ENCODE data around the gene SH3YL1.

SH3YL1 gene

DNA sequence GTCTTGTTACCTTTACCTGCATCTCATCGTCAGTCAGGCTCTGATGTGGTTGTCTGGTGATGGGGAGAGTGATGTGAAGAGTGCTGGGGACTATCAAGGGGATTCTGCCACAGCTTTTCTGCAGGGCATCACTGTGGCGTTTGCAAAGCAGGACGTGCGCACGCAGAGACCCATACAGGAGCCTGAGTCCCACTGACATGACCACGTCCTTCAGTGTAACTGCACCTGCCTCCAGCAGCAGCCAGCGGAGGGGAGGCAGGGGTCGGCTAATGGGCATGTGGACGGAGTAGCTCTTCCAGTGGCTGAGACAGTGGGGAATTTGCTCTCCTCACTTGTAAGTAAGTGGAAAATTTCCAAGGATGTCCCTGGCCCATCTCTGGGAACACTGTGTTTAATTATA, 17.5 kb upstream of the SH3YL1 start:
- DNase-seq (ENCODE audit: low spot score) = no peak

DNA sequence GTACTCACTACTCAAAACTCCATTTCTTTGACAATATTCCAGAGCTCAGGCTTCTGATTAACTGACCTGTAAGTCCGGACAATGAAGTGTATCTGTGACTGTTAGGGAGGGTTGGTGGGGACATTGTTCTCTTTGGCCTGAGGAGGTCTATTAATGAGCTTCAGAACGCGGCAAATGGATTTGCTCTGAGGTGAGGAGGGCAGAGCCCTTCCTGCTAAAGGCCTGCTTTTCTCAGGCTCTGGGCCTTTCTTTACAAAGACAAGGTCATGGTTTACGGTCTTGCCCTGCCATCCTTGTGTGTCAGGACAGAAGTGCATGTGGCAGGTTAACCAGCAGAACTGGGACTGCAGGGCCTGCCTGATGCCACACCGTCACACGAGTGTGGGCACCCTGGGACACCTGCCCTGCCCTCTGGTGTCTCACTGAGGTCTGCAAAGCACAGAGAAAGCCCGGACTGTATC, 16.8 kb upstream of the SH3YL1 start:
- DNase-seq (ENCODE audit: low spot score) = no peak

DNA sequence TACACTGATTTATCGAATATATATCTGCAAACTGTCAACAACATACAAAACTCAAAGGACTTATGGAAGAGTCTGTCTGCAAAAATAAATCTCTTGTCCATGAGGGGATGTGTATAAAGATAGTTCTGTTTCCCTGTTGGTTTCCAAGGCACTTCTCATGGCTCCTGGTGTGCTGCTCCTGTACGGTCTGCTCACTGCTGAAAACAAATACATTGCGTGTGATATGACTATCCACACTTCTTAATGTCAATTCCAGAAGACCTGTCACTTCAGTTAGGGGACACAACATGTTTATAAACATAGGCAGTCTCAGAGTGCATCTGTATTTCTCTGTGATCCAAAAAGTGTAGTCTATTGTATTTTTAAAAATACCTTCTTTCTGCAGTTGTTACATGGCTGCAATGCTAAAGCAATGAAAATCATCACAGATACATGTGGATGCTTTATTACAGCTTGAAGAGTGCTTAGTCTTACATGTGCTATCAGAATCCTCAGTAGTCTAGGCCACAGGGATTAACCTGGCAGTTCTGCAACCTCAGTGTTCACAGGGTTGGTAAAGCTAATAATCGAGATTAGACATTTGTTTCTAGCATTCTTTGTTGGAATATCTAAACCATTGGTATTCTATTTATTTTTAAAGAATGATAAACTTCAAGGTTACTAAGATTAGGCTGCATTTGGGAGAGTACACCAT, 16.3 kb upstream of the SH3YL1 start:
- no peak for DNase-seq (ENCODE audit: low spot score)

DNA sequence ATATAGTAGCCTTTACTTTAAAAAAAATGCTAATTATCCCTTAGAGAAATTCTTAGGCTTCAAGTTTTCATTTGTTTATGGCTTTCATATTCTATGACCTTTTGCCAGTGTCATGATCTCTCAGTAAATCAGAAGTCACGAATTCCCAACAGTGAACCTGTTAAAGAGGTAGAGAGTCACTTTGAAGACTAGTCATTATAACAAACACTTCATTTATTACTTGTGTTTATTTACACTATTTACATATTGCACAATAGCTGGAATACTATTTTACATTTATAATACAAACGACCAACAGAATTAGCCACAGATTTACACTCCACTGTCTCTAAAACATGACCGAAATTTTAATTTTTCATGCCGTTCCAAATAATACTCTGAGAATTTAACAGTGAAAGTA, 15.5 kb upstream of the SH3YL1 start:
- no peak for DNase-seq (ENCODE audit: low spot score)

DNA sequence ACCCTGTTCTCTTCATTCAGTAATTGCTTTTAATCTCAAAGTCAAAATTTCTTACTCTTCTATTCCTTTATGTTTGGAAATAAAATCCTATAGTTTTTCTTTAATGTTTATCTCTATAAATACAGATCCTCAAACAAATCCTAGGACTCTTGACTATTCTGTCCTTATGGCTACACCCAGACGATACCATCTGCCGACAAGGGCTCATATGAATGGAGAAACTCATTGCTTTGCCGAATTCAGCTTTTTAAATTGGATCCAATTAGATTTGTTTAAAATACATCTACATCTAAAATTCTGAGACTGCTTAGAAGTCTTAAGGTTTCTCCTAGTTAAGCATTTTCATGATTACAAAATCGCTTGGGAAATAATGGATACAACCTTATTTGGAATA, 15.1 kb upstream of the SH3YL1 start:
- DNase-seq (ENCODE audit: low spot score) = no peak

DNA sequence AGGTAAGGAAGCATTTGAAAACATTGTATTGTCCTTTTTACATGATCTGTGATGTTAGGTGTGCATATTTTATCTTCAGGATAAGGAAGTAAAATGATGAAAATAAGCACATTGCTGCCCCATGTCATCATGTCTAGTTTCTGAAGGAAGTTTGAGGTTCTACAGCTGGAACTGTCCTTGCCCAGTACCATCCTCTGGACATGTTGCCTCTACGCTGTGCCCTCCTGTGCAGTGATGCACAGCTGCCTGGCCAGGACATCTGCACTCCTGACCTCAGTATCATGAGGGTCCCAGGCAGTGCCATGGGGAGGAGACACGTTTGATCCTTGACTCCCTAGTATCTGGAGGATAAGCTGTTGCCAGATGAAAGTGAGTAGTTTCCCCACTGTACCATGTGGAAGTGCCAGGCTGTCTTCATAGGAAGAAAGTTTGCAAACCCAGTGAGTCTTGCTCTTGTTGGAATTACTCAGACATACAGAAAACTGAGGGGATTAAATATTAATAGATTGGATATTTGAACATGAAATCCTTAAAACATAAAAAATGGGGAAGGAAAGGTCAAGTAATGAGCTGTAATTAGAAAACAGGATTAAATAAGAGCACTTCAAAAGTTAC, 14.6 kb upstream of the SH3YL1 start:
- no peak for DNase-seq (ENCODE audit: low spot score)

DNA sequence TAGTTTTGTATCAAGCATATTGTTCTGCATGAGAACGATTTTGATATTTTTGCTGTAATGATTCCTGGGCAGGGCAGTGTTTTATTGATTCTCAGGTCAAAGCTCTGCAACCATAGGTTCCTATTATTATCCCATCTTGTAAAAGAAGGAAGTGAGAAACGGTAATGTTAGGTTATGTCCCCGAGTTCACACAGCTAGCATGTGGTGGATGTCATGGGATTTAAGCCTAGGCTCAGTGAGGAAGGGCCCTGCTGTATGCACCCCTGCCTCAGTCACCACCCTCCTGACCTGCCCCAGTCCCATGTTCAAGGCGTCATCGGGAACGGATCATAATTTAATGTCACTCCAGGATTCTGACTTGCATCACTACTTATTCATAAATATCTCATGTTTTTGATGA, 11.6 kb upstream of the SH3YL1 start:
- no peak for DNase-seq (ENCODE audit: low spot score)

DNA sequence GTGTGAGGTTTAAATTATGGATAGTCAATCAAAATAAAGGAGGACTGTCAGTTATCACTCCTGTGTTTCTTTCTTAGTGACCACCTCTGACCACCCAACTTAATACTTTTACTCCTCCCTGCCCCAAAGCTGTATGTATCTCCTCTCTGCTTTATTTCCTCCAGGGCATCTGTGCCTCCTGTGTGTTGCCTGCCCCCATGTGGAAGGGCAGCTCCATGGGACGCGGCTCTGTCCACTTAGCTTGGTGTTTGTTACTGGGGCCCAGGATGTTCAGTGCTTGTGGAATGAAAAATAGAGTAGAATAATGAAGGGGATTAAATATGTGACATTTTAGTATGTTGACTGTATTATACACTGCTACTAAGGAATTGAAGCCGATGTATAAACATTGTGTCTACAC, 10.7 kb upstream of the SH3YL1 start:
- DNase-seq (ENCODE audit: low spot score) = no peak

DNA sequence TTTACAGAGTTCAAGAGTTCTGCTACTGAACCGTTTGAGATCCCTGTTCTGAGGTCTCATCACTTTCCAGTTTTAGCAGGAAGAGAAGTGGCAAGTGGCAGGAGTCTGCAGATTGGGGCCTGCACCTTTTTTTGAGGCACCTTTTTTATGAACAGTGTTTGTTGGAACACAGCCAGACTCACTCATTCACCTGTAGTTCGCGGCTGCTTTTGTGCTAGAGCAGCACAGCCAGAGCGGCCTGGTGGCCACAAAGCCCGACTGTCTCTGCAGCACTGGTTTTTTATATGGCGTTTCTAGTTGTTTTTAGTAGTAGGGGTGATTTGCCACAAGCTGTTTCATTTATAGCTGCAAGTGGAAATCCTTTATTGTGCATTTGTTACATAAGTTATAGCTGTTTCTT, 9.5 kb upstream of the SH3YL1 start:
- DNase-seq (ENCODE audit: low spot score) = no peak

DNA sequence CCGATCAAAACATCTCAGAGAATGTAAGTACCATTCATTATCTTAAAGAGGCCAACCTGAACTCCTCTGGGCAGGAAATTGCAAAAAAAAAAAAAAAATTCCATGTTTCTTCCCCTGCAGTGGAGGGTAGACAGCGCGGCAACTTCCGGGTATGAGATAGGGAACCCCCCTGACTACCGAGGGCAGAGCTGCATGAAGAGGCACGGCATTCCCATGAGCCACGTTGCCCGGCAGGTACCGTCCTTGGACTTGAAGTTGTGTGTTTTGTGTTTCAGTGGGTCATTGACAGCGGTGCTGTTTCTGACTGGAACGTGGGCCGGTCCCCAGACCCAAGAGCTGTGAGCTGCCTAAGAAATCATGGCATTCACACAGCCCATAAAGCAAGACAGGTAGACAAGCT, 8.1 kb upstream of the SH3YL1 start:
- no peak for DNase-seq (ENCODE audit: low spot score)

DNA sequence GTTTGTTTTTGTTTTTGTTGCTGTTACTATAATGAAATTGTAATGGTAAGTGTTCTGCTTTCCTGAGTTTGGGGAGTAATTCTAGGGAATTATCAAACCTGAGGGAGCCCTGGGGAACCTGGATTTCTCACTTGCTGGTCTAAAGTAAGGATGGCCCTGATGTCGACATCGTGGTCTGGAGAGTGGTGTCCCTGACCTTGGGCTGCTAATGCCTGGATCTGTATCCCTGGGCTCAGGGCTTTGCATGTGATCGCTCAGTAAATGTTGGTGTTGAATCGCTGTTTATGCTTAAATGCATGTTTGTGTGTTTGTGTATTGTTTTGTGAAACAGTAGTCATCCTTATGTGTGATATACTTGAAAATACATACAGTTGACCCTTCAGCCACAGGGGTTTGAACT, 7.0 kb upstream of the SH3YL1 start:
- no peak for DNase-seq (ENCODE audit: low spot score)

DNA sequence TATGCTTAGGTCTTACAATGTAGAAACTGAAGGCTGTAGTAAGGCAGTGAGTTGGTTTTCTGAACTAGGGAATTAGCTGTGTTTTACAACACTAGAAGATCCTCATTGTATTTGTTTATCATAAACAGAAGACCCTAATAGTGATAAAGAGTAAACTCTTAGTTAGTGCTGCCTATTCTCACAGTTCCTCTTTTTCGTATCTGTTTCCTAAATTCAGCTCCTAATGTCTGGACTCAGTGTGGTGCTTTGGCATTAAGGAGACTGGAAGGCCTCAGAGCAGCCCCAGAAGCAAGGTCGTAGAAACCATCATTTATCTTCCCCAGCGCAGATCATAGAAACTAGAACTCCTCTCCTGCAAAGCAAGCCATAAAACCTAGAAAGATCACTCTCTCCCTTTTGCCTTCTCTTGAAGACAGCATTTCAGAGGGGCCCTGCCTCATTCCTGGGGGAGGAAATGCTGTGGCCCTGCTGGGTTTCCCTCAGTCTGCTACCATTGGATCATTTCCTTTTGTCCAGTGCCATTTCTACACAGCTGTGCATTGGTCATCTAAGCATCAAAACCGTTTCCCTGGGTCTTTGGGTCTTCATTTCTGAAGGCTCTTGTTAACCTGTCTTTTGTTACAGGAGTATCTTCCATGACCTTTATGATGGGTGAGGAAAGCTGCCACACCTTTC, 5.7 kb upstream of the SH3YL1 start:
- DNase-seq (ENCODE audit: low spot score) = no peak

DNA sequence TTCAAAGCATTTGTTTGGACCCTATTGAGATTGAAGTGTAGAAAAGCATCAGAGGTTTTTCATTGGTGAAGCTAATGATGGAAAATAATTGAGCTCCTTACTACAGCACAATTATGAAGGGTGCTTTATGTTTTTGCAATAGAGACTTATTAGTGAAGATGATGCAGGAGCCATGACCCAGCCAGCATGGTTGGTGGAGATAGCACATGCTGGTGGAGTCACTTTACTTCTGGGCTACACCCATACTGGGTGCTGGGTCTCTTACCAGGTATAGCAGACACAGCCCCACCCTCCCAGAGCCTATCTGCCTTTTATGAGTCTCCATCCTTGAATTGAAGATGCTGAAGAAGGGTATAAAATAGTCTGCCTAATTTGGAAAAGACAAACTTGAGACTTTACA, 4.5 kb upstream of the SH3YL1 start:
- DNase-seq (ENCODE audit: low spot score) = no peak

DNA sequence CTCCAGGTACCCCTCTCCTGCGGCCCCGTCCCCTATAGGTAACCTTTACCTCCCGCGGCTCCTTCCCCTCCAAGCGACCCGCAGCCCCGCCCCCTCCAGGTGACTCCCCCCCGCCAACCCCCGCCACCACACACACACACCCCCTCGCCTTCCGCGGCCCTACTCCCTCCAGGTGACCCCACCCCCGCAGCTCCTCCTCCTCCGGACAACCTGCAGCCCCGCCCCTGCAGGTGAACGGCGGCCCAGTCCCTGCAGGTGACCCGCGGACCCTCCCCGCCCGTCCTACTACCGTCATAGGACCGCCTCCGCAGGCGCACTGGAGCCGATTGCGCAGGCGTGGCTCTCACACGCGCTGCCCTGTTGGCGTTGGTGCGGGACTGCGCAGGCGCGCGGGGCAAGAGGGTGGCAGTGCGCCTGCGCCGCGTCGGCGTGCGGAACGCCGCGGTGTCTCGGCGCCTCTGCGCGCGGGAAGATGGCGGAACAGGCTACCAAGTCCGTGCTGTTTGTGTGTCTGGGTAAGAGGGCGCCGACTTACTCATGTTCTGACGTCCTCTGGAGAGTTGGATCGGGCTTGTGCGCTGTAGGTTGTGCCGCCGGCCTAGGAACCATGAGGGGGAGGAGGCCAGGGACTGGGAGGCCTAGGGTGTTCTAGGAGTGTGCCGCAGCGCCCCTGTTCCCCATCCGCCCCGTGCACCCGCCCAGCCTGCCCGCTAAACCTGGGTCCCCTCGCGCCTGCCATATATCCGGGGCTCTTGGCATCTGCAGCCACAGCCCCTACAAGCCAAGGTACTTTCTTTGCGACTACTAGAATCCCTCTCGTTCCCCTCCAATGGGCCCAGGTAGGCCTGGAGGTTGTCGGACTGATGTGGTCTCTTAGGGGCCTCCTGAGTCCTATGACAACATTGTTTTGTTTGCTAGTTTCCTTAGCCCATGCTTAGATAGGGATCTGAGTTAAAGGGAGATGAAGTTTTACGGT, 949 bp upstream of the SH3YL1 start, which contains the start of gene ACP1:
ACP1 (plus strand) TSS at position 455 of the 976 bp plus-strand sequence; CDS start at position 473, 18 bp downstream.
- peak; percentile 99 for DNase-seq (ENCODE audit: low spot score)

DNA sequence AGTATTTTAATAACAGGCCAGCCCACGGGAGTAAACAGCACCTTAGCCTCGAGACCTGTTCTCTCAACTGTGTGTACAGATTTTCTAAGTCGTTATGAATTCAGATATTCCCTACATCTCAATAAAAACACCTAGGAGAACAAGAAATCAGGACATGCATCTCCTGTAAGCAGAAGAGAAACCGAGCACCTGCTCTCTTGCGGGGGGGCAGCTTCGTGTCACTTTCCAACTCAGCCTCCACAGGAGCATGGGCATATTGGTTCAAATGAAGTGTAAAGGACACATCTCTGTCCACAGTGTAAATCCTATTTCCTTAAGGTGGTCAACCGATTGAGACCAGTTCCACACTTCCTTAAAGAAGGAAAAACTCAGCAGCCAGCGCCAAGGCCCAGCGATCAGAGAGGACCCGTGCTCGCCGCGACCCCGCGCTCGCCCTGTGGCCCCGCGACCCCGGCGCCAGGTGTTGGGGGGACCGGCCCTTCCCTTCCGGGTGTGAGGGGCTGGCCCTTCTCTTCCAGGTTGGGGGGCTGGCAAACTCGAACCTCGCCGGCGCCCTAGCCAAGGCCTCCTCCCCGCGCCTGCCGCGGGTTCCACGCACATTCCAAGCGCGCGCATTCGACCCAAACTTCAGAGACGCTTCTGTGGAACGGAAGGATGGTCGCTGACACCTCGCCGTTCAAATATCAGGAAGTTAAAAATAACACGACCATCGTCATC, 652 bp downstream of the SH3YL1 start:
- DNase-seq (ENCODE audit: low spot score) = no peak

DNA sequence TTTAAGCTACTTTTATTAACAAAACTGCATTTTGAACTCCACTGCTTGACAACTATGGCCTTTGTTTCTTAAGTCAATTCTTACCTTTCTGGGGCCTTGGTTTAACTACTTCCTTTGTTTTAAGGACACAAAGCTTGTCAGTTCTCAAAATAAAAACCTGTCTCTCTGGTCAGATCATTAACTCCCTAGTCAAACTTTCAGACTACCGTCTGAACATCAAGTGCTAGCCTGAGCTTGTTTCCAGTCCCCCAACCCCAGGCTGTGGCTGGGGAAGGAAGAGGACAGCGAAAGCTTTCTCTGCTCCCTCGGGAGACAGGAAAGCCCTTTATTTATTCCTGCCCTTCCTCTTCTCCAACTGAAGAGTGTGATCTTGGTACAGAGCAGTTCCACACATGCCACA, 1.7 kb downstream of the SH3YL1 start:
- no peak for DNase-seq (ENCODE audit: low spot score)

DNA sequence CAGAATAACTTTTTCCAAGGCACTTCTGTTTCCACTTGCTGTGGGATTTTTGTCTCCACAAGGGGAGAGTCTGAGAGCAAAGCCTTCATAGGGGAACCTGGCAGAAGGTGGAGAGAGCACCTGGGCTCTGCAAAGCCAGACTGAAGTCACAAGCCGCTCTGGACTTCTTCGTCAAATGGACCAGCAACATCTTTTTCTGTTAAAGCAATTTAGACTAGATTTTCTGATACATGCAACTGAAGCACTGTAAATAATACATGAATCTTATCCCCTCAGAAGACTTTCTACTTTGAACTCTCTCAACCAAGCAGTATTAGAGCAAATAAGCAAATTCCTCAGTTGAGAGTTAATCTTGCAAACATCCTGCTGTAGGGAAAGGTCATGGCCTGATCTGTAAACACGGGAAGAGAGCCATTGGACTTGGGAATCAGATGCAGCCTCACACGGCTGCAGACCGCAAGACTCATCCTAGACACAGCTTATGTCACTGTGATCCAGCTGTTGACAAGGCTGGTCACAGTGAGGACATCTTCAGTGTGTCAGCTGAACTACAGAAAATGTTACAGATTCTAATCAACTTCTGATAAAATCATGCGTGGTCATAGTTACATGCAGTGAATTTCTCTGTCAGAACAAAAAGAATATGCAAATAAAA, 3.2 kb downstream of the SH3YL1 start:
- no peak for DNase-seq (ENCODE audit: low spot score)

DNA sequence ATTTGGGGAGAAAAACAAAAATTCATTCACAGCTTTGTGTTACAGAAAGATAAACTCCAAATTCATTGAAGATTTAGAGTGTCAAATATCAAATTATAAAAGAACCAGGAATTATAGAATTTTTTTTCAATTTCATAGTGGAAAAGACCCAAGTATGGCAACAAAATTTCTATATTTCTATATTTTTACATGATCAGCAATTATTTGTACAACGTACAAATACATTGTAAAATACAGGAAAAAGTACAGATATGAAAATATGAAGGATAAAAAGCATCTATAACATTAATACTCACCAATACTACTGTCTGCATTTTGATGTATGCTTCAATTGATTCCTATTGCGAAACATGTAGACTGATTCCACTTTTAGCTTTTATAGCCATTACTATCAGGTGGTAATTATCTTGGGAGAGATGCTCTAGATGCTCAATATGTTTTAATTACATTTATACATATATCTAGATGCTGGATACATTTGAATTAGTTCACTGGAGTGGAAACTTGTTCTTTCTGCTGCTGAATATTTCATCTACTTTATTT, 4.0 kb downstream of the SH3YL1 start:
- DNase-seq (ENCODE audit: low spot score) = no peak

DNA sequence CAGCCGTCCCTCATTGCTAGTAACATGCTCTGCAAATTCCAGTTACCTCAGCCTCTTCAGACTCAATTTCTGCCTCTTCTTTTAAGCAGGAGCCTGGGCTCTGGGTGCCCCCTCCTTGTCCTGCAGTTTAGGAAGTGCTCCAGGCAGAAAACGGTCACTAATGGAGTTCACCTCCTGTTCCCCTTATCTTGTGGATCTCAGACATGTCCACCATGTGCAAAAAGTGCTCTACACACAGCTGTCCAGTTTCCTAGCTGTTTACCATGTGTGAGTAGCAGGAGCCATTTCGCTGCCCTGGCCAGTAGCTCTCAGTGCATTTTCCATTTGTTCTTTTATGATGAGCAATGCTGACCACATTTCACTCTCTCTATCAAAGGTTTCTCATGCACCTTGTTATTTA, 4.9 kb downstream of the SH3YL1 start:
- DNase-seq (ENCODE audit: low spot score) = no peak

DNA sequence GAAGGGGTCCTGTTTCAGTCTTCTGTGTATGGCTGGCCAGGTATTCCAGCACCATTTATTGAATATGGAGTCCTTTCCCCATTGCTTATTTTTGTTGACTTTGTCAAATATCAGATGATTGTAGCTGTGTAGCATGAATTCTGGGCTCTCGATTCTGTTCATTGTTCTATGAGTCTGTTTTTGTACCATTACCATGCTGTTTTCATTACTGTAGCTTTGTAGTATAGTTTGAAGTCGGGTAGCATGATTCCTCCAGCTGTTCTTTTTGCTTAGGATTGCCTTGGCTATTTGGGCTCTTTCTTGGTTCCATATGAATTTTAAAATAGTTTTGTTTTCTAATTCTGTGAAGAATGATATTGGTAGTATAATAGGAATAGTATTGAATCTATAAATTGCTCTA, 6.0 kb downstream of the SH3YL1 start:
- DNase-seq (ENCODE audit: low spot score) = no peak

DNA sequence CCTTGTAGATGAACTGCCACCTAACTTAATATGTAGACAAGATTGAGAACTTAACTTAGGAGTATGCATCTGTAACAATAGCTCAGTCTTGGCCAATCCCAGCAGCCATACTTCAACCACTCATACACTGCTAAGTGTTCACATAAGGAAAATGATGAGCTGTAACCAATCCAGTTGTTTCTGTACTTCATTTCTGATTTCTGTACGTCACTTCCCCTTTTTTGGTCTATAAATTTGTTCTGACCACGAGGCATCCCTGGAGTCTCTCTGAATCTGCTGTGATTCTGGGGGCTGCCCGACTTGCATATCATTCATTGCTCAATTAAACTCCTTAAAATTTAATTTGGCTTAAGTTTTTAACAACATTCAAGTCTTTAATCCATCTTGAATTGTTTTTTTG, 6.4 kb downstream of the SH3YL1 start:
- no peak for DNase-seq (ENCODE audit: low spot score)

Measured in AG08395 (cell line).